ENCODE results near the gene SEMA5B. TPM values are rescaled to one million over a fixed set of nuclear protein-coding genes. Genes with fewer than 3 reads are reported as not detected.

SEMA5B gene
- total RNA-seq, 2 experiments from 2014 or later = 0.13 to 2.3 TPM

- peaks cover 11% of the 10 kb centered on the region; the same call in 1 of the 2 replicates for H3K79me2 ChIP-seq (ENCODE audit: insufficient read depth, low read depth, low read length)
- no peak for DNase-seq (ENCODE audit: low spot score)
- no peak for TF ChIP-seq EZH2phosphoT487 (IDR thresholded peaks at IDR 0.05; ENCODE audit: borderline replicate concordance, low read depth, low read length)
- TF ChIP-seq, protein P1, sequence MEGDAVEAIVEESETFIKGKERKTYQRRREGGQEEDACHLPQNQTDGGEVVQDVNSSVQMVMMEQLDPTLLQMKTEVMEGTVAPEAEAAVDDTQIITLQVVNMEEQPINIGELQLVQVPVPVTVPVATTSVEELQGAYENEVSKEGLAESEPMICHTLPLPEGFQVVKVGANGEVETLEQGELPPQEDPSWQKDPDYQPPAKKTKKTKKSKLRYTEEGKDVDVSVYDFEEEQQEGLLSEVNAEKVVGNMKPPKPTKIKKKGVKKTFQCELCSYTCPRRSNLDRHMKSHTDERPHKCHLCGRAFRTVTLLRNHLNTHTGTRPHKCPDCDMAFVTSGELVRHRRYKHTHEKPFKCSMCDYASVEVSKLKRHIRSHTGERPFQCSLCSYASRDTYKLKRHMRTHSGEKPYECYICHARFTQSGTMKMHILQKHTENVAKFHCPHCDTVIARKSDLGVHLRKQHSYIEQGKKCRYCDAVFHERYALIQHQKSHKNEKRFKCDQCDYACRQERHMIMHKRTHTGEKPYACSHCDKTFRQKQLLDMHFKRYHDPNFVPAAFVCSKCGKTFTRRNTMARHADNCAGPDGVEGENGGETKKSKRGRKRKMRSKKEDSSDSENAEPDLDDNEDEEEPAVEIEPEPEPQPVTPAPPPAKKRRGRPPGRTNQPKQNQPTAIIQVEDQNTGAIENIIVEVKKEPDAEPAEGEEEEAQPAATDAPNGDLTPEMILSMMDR (conservative IDR thresholded peaks at IDR 0.05; ENCODE audit: low read length) = no peak
- H3K4me3 ChIP-seq (ENCODE audit: low read depth, low read length, poor library complexity, severe bottlenecking) = peak overlapping the region; percentile 80
- POLR2A ChIA-PET = interaction anchor here (0.7 kb wide), 1 partner anchor 354 kb away, joined by 3 read pairs; no protein-coding TSS in a partner anchor
- CTCF ChIA-PET (ENCODE audit: unreplicated experiment) = no interaction called here
- H3K4me1 ChIP-seq (ENCODE audit: insufficient read depth, low read length, poor library complexity, severe bottlenecking) = peaks cover 3% of the 10 kb centered on the region
- no peak overlapping the region for H3K27ac ChIP-seq (ENCODE audit: low read depth, low read length, poor library complexity, severe bottlenecking)
- H4K20me1 ChIP-seq (ENCODE audit: insufficient read depth, low read length) = peaks cover 4% of the 10 kb centered on the region; the same call in 1 of the 2 replicates
- H3K4me2 ChIP-seq (ENCODE audit: low read length) = peak overlapping the region; percentile 62
- BruUV-seq (replicated peaks) = no TSS peak
- H2AFZ ChIP-seq (ENCODE audit: low read length) = peak overlapping the region; percentile 69; the same call in 1 of the 2 replicates
- no peaks in the 10 kb centered on the region for H3K9me3 ChIP-seq (ENCODE audit: low read length)
- intact Hi-C loops (cut with micrococcal nuclease; ENCODE audit: unreplicated experiment) = no loop called here
- H3K36me3 ChIP-seq (ENCODE audit: insufficient read depth, low read length) = no peaks in the 10 kb centered on the region
- no peaks in the 10 kb centered on the region for H3K9me2 ChIP-seq (ENCODE audit: insufficient read depth, low read length)
Measured at GRCh38 chr3:123066599-123066895, 39.0 kb upstream of the SEMA5B start.

DNA sequence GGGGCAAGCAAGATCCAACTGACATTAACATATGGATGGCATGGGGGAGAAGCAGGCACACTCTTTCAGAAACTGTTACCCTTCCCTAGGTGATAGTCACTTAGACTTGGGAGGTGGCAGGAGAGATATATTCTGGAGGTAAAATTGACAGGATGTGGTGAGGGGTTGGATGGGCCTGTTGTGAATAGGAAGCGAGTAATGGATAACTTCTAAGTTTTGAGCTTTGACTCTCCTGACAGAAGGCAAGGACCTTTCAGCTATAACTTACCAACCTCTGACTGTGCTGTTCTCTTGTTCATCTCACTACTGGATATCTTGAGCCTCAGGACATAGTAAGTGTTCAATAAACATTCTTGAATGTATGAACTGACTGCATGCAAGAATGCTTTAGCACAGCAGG, 37.4 kb upstream of the SEMA5B start:
- POLR2A ChIA-PET = interaction anchor here (0.6 kb wide), 1 partner anchor 417 kb away, joined by 3 read pairs; no protein-coding TSS in a partner anchor
- BruUV-seq (replicated peaks) = no TSS peak
- Histone ChIP-seq H4K20me1 (ENCODE audit: insufficient read depth, low read length) (peaks cover 4% of the 10 kb centered on the region; the same call in 1 of the 2 replicates), H3K79me2 (ENCODE audit: insufficient read depth, low read depth, low read length) (peaks cover 11% of the 10 kb centered on the region; the same call in 1 of the 2 replicates), H2AFZ (ENCODE audit: low read length) (no peak overlapping the region), H3K27ac (ENCODE audit: low read depth, low read length, poor library complexity, severe bottlenecking) (no peak overlapping the region), H3K9me2 (ENCODE audit: insufficient read depth, low read length) (no peaks in the 10 kb centered on the region), H3K4me2 (ENCODE audit: low read length) (no peak overlapping the region), H3K9me3 (ENCODE audit: low read length) (no peaks in the 10 kb centered on the region), H3K4me3 (ENCODE audit: low read depth, low read length, poor library complexity, severe bottlenecking) (no peak overlapping the region), H3K36me3 (ENCODE audit: insufficient read depth, low read length) (no peaks in the 10 kb centered on the region), H3K4me1 (ENCODE audit: insufficient read depth, low read length, poor library complexity, severe bottlenecking) (peaks cover 3% of the 10 kb centered on the region)
- no peak for TF ChIP-seq EZH2phosphoT487 (IDR thresholded peaks at IDR 0.05; ENCODE audit: borderline replicate concordance, low read depth, low read length)
- TF ChIP-seq, protein P1 (conservative IDR thresholded peaks at IDR 0.05; ENCODE audit: low read length) = no peak
- CTCF ChIA-PET (ENCODE audit: unreplicated experiment) = no interaction called here
- intact Hi-C loops (cut with micrococcal nuclease; ENCODE audit: unreplicated experiment) = no loop called here
- DNase-seq (ENCODE audit: low spot score) = no peak

DNA sequence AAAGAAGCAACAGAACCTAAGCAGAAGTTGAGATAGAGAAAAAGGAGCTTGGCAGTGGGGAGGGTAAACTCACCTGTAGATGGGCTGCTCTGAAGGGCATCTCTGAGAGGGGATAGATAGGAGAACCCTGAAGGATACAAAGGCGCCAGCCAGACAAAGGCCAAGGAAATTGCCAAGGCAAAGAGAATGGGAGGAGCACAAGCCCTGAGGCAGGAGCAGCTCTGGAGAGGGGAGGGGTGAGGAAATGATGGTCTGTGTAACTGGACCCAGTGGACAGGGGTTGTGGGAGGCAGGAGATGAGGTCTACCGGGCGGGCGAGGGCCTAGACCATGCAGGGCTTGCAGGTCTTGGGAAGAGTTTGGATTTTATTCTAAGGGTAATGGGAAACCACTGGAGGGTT, 36.9 kb upstream of the SEMA5B start:
- TF ChIP-seq, protein P1 (conservative IDR thresholded peaks at IDR 0.05; ENCODE audit: low read length) = no peak
- TF ChIP-seq EZH2phosphoT487 (IDR thresholded peaks at IDR 0.05; ENCODE audit: borderline replicate concordance, low read depth, low read length) = no peak
- BruUV-seq (replicated peaks) = no TSS peak

More for the DNA sequence above, 36.9 kb upstream of the SEMA5B start:
- Histone ChIP-seq H4K20me1 (ENCODE audit: insufficient read depth, low read length) (peaks cover 4% of the 10 kb centered on the region; the same call in 1 of the 2 replicates), H2AFZ (ENCODE audit: low read length) (no peak overlapping the region), H3K27ac (ENCODE audit: low read depth, low read length, poor library complexity, severe bottlenecking) (no peak overlapping the region), H3K4me2 (ENCODE audit: low read length) (no peak overlapping the region), H3K4me1 (ENCODE audit: insufficient read depth, low read length, poor library complexity, severe bottlenecking) (peaks cover 3% of the 10 kb centered on the region), H3K79me2 (ENCODE audit: insufficient read depth, low read depth, low read length) (peaks cover 11% of the 10 kb centered on the region; the same call in 1 of the 2 replicates), H3K9me3 (ENCODE audit: low read length) (no peaks in the 10 kb centered on the region), H3K36me3 (ENCODE audit: insufficient read depth, low read length) (no peaks in the 10 kb centered on the region), H3K9me2 (ENCODE audit: insufficient read depth, low read length) (no peaks in the 10 kb centered on the region), H3K4me3 (ENCODE audit: low read depth, low read length, poor library complexity, severe bottlenecking) (no peak overlapping the region)
- intact Hi-C loops (cut with micrococcal nuclease; ENCODE audit: unreplicated experiment) = no loop called here
- no peak for DNase-seq (ENCODE audit: low spot score)
- ChIA-PET CTCF (ENCODE audit: unreplicated experiment) (no interaction called here), POLR2A (interaction anchor here (0.6 kb wide), 1 partner anchor 417 kb away, joined by 3 read pairs; no protein-coding TSS in a partner anchor)
